ENCODE results near the gene PNPLA1. TPM values are rescaled to one million over a fixed set of nuclear protein-coding genes. Genes with fewer than 3 reads are reported as not detected.

The PNPLA1 gene
- total RNA-seq, 1 donor from 2014 or later, result not detected

DNA sequence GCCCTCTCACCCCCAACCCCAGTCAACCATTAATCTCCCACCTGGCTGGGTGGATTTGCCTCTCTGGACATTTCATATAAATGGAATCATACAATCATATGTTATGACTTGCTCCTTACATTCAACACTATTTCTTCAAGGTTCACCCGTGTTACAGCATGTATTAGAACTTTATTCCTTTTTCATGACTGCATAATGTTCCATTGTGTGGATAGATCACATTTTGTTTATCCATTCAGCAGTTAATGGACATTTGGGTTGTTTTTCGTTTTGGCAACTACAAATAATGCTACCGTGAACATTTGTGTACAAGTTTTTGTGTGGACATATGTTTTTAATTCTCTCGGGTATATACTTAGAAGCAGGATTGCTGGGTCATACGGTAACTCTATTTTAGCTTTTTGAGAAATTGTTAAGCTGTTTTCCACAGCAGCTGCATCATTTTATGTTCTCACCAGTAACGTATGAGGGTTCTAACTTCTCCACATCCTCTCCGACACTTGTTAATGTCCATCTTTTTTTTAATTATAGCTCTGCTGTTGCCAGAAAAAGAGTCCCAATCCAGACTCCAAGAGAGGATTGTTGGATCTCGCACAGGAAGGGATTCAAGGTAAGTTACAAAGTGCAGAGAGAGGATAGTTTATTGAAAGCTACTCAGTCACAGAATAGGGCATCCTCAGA is 82.8 kb downstream of the PNPLA1 start:
- POLR2A ChIA-PET, result no interaction called here
- Mint-ChIP-seq H3K27ac (no peak overlapping the region), H3K36me3 (ENCODE audit: low read depth) (no peaks in the 10 kb centered on the region), H3K4me3 (no peak overlapping the region), H3K9me3 (peaks cover 6% of the 10 kb centered on the region), H3K27me3 (no peaks in the 10 kb centered on the region), H3K4me1 (no peaks in the 10 kb centered on the region)
- CTCF ChIA-PET, result interaction anchor here (0.7 to 1.0 kb wide), 2 partner anchors 11 to 15 kb away, joined by 3 read pairs; no protein-coding TSS in a partner anchor
- TF ChIP-seq, protein P1, sequence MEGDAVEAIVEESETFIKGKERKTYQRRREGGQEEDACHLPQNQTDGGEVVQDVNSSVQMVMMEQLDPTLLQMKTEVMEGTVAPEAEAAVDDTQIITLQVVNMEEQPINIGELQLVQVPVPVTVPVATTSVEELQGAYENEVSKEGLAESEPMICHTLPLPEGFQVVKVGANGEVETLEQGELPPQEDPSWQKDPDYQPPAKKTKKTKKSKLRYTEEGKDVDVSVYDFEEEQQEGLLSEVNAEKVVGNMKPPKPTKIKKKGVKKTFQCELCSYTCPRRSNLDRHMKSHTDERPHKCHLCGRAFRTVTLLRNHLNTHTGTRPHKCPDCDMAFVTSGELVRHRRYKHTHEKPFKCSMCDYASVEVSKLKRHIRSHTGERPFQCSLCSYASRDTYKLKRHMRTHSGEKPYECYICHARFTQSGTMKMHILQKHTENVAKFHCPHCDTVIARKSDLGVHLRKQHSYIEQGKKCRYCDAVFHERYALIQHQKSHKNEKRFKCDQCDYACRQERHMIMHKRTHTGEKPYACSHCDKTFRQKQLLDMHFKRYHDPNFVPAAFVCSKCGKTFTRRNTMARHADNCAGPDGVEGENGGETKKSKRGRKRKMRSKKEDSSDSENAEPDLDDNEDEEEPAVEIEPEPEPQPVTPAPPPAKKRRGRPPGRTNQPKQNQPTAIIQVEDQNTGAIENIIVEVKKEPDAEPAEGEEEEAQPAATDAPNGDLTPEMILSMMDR (IDR thresholded peaks at IDR 0.05), result no peak
- intact Hi-C loops (cut with micrococcal nuclease), result no loop called here
- no peak for ATAC-seq (ENCODE audit: low read depth)
- DNase-seq, result no peak

DNA sequence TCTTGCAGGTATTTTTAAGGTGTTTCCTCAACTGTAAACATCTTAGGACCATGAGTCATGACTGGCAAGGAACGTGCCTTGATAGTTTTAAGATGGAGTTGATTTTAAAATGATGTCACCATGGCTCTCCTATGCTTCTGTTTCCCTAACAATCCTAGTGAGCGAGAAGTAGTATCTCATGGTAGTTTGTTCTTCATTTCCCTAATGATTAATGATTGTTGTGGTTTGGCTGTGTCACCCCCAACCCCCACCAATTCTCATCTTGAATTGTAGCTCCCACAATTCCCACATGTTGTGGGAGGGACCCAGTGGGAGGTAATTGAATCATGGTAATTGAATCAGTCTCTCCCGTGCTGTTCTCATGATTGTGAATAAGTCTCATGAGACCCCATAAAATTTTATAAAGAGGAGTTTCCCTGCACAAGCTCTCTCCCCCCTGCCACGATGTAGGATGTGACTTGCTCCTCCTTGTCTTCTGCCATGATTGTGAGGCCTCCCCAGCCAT is 83.6 kb downstream of the PNPLA1 start:
- intact Hi-C loops (cut with micrococcal nuclease), result no loop called here
- Mint-ChIP-seq H3K27me3 (peaks cover 2% of the 10 kb centered on the region), H3K4me3 (no peak overlapping the region), H3K36me3 (ENCODE audit: low read depth) (no peaks in the 10 kb centered on the region), H3K9me3 (peaks cover 6% of the 10 kb centered on the region), H3K27ac (no peak overlapping the region), H3K4me1 (peaks cover 8% of the 10 kb centered on the region)
- ChIA-PET CTCF (interaction anchor here (0.7 to 1.0 kb wide), 2 partner anchors 12 to 16 kb away, joined by 3 read pairs; no protein-coding TSS in a partner anchor), POLR2A (interaction anchor here (1.3 kb wide), 1 partner anchor 11 kb away, joined by 3 read pairs; no protein-coding TSS in a partner anchor)
- ATAC-seq (ENCODE audit: low read depth), result no peak
- TF ChIP-seq, protein P1 (IDR thresholded peaks at IDR 0.05), result no peak
- DNase-seq, result no peak

DNA sequence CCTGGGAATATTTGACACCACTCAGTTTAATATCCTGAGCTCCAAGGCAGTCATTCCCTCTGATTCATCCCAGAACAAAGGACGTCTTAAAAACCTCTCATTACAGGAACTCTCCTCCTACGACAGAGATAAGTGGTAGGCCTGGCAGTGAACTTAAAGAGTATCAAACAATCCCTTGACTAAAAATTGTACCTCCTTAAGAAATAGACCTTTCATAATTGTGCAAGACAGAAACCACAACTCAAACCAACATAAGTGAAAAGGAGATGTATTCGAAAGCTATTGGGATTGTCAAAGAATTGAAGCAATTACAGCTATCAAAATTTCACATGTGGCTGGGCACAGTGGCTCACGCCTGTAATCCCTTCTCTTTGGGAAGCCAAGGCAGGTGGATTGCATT is 86.0 kb downstream of the PNPLA1 start:
- ChIA-PET POLR2A (no interaction called here), CTCF (interaction anchor here (1.6 kb wide), 1 partner anchor 15 kb away, joined by 7 read pairs; no protein-coding TSS in a partner anchor)
- TF ChIP-seq, protein P1 (IDR thresholded peaks at IDR 0.05), result no peak
- peaks cover 2% of the 10 kb centered on the region for H3K27me3 Mint-ChIP-seq
- H3K36me3 Mint-ChIP-seq (ENCODE audit: low read depth), result no peaks in the 10 kb centered on the region
- H3K9me3 Mint-ChIP-seq, result peaks cover 6% of the 10 kb centered on the region
- no peak for DNase-seq
- intact Hi-C loops (cut with micrococcal nuclease), result no loop called here
- H3K4me1 Mint-ChIP-seq, result peaks cover 20% of the 10 kb centered on the region
- no peak overlapping the region for H3K27ac Mint-ChIP-seq
- no peak for ATAC-seq (ENCODE audit: low read depth)
- no peak overlapping the region for H3K4me3 Mint-ChIP-seq

DNA sequence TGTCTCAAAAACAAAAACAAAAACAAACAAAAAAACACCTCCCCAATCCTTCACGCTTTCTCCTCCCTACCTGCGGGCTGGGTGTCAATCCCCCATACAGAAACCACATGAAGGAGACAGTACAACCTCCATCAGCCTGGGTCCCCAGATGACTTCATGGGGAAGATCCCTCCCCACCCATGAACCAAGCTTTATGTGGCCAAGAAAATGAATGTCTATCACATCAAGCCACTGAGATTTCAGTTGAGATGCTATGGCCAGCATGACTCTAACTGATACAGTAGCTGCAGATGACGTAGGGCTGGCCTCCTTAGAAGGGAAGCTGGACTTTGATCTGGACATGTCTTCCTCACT is 88.0 kb downstream of the PNPLA1 start:
- H3K27ac Mint-ChIP-seq, result no peak overlapping the region
- CTCF ChIA-PET, result interaction anchor here (1.3 to 8.4 kb wide), 3 partner anchors 17 to 331 kb away, joined by 10 to 91 read pairs (median 30); partner anchors contain the start of gene MAPK14
- intact Hi-C loops (cut with micrococcal nuclease), result no loop called here
- ATAC-seq (ENCODE audit: low read depth), result no peak
- TF ChIP-seq, protein P1 (IDR thresholded peaks at IDR 0.05), result no peak
- DNase-seq, result no peak
- peaks cover 1% of the 10 kb centered on the region for H3K9me3 Mint-ChIP-seq
- POLR2A ChIA-PET, result interaction anchor here (0.9 to 1.5 kb wide), 4 partner anchors 9 to 237 kb away, joined by 3 read pairs; no protein-coding TSS in a partner anchor
- H3K4me1 Mint-ChIP-seq, result peaks cover 22% of the 10 kb centered on the region
- H3K36me3 Mint-ChIP-seq (ENCODE audit: low read depth), result no peaks in the 10 kb centered on the region
- H3K27me3 Mint-ChIP-seq, result peaks cover 2% of the 10 kb centered on the region
- H3K4me3 Mint-ChIP-seq, result no peak overlapping the region

Other genes starting within 250 kb of the PNPLA1 start
- gene SLC26A8, start 245.4 kb upstream of the PNPLA1 start, total RNA-seq, result not detected in 2 replicates
- gene MAPK14, start 242.3 kb upstream of the PNPLA1 start, total RNA-seq, result 39.7 and 45.4 TPM in 2 replicates
- gene MAPK13, start 139.5 kb upstream of the PNPLA1 start, total RNA-seq, result 20.1 and 22.7 TPM in 2 replicates
- gene BRPF3, start 73.3 kb upstream of the PNPLA1 start, total RNA-seq, result 29.2 and 36.5 TPM in 2 replicates
- 0.10 and 0.11 TPM in 2 replicates for gene BNIP5, start 66.8 kb downstream of the PNPLA1 start, total RNA-seq
- 0.24 and 0.51 TPM in 2 replicates for gene ETV7, start 117.6 kb downstream of the PNPLA1 start, total RNA-seq
- 0.11 and 0.22 TPM in 2 replicates for gene PXT1, start 172.8 kb downstream of the PNPLA1 start, total RNA-seq
- gene KCTD20, start 172.9 kb downstream of the PNPLA1 start, total RNA-seq, result 45.5 and 48.1 TPM in 2 replicates